Measurements from ENCODE around the gene ANKRD50. TPM values are rescaled to one million over a fixed set of nuclear protein-coding genes. Genes with fewer than 3 reads are reported as not detected.

The ANKRD50 gene
- total RNA-seq, 4 donors from 2014 or later: 11.5 to 78.5 (median 15.5) TPM

GRCh38 chr4:124694946-124695598 lies 17.5 kb downstream of the ANKRD50 start:
- intact Hi-C loops (cut with DNase I; ENCODE audit: low total_unique reads): no loop called here
- Histone ChIP-seq H3K27ac (no peak overlapping the region), H3K4me1 (no peaks in the 10 kb centered on the region), H3K4me3 (no peak overlapping the region), H3K9me3 (peaks cover 0 to 4% of the 10 kb centered on the region in 2 donors), H3K36me3 (no peaks in the 10 kb centered on the region), H3K27me3 (no peaks in the 10 kb centered on the region)
- DNase-seq: no peak
- TF ChIP-seq CTCF (IDR thresholded peaks at IDR 0.05): no peak

- TF ChIP-seq CTCF (IDR thresholded peaks at IDR 0.05) (no peak), POLR2A (IDR thresholded peaks at IDR 0.05) (no peak)
- Histone ChIP-seq H3K36me3 (no peaks in the 10 kb centered on the region), H3K27ac (no peak overlapping the region), H3K4me1 (no peaks in the 10 kb centered on the region), H3K9me3 (peaks cover 0 to 4% of the 10 kb centered on the region in 2 donors), H3K27me3 (no peaks in the 10 kb centered on the region), H3K4me3 (no peak overlapping the region)
- intact Hi-C loops (cut with DNase I; ENCODE audit: low total_unique reads): no loop called here
- DNase-seq: no peak
Observed at GRCh38 chr4:124694306-124694705, 18.2 kb downstream of the ANKRD50 start.

GRCh38 chr4:124691801-124692200 lies 20.7 kb downstream of the ANKRD50 start:
- intact Hi-C loops (cut with DNase I; ENCODE audit: low total_unique reads): no loop called here
- Histone ChIP-seq H3K9me3 (peaks cover 0 to 4% of the 10 kb centered on the region in 2 donors), H3K27me3 (no peaks in the 10 kb centered on the region), H3K36me3 (no peaks in the 10 kb centered on the region), H3K4me1 (no peaks in the 10 kb centered on the region), H3K4me3 (no peak overlapping the region), H3K27ac (no peak overlapping the region)
- DNase-seq: no peak
- no peak for TF ChIP-seq POLR2A (IDR thresholded peaks at IDR 0.05)
- TF ChIP-seq CTCF (IDR thresholded peaks at IDR 0.05): no peak

- TF ChIP-seq CTCF (IDR thresholded peaks at IDR 0.05) (no peak), POLR2A (IDR thresholded peaks at IDR 0.05) (no peak)
- no peak overlapping the region for H3K4me3 ChIP-seq
- no peak overlapping the region for H3K27ac ChIP-seq
- no peak for DNase-seq
- peaks cover 0 to 3% of the 10 kb centered on the region in 2 donors for H3K4me1 ChIP-seq
- no peaks in the 10 kb centered on the region for H3K36me3 ChIP-seq
- H3K9me3 ChIP-seq: no peaks in the 10 kb centered on the region
- intact Hi-C loops (cut with DNase I; ENCODE audit: low total_unique reads): no loop called here
- no peaks in the 10 kb centered on the region for H3K27me3 ChIP-seq
Observed at GRCh38 chr4:124686279-124686678, 26.3 kb downstream of the ANKRD50 start.

GRCh38 chr4:124685851-124686250 lies 26.7 kb downstream of the ANKRD50 start:
- Histone ChIP-seq H3K36me3 (no peaks in the 10 kb centered on the region), H3K4me1 (peaks cover 0 to 3% of the 10 kb centered on the region in 2 donors), H3K4me3 (no peak overlapping the region), H3K27me3 (no peaks in the 10 kb centered on the region), H3K27ac (no peak overlapping the region), H3K9me3 (no peaks in the 10 kb centered on the region)
- intact Hi-C loops (cut with DNase I; ENCODE audit: low total_unique reads): no loop called here
- no peak for DNase-seq
- TF ChIP-seq CTCF (IDR thresholded peaks at IDR 0.05): no peak
- no peak for TF ChIP-seq POLR2A (IDR thresholded peaks at IDR 0.05)
